Measurements from ENCODE around the gene CABP4. TPM values are rescaled to one million over a fixed set of nuclear protein-coding genes. Genes with fewer than 3 reads are reported as not detected.
A peak's percentile ranks its signal among the peaks of the same experiment; 100 is the strongest.

The CABP4 gene
- total RNA-seq, 1 experiment from 2014 or later, result not detected

GRCh38 chr11:67501854-67502253 lies 46.7 kb downstream of the CABP4 start:
- POLR2A ChIA-PET, result no interaction called here
- ATAC-seq (no peak), DNase-seq (ENCODE audit: low spot score) (no peak)
- no peaks in the 10 kb centered on the region for H3K36me3 Mint-ChIP-seq
- no peaks in the 10 kb centered on the region for H3K9me3 Mint-ChIP-seq
- peaks cover 17% of the 10 kb centered on the region for H3K4me1 Mint-ChIP-seq
- no peak overlapping the region for H3K27ac Mint-ChIP-seq
- TF ChIP-seq TCF7 (CRISPR knock-in tag; IDR thresholded peaks at IDR 0.05; ENCODE audit: low read depth) (no peak), NR1H2 (CRISPR knock-in tag; IDR thresholded peaks at IDR 0.05) (no peak), ELF4 (CRISPR knock-in tag; IDR thresholded peaks at IDR 0.05; ENCODE audit: low read depth) (no peak), NFE2L1 (CRISPR knock-in tag; IDR thresholded peaks at IDR 0.05) (no peak), TEAD4 (CRISPR knock-in tag; IDR thresholded peaks at IDR 0.05) (no peak), FOXP1 (CRISPR knock-in tag; IDR thresholded peaks at IDR 0.05; ENCODE audit: borderline replicate concordance) (no peak), ZBTB21 (CRISPR knock-in tag; IDR thresholded peaks at IDR 0.05; ENCODE audit: borderline replicate concordance) (no peak), NFYB (CRISPR knock-in tag; conservative IDR thresholded peaks at IDR 0.05; ENCODE audit: low read depth) (no peak), ZNF396 (CRISPR knock-in tag; IDR thresholded peaks at IDR 0.05; ENCODE audit: borderline replicate concordance) (no peak)
- CTCF ChIA-PET, result no interaction called here
- H3K4me3 Mint-ChIP-seq, result no peak overlapping the region
- peaks cover 12% of the 10 kb centered on the region for H3K27me3 Mint-ChIP-seq (ENCODE audit: low read depth)

DNA sequence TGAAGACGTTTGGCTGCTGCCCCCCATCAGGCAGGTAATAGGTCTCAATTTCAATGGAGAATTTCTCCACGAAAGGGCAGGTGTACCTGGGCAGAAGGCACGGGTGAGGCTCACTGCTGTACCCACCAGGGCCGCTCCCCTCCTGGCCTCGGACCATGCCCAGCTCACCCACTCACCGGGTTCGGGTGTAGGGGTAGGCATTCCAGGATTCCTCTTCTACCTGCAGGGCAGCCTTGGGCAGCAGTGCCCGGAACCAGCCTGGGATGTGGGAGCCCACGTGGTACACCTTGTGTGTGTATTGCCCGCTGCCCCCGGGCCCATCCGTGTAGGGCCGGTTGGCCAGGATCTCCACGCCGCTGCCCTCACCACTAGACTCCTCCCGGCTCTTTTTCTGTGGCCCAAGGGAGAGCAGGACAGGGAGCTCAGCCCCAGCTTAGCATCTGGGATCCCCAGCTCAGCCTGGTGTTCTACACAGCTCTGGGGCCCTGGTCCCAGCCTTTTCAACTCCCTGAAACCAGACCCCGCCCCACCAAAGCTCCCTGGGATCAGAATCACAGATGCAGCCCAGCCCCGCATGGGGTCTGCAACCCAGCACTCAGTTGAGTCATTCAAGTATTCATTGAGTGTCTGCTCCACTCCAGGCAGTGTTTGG lies 47.3 kb downstream of the CABP4 start:
- no peak for TF ChIP-seq HMGA2 (CRISPR knock-in tag; IDR thresholded peaks at IDR 0.05)
- Mint-ChIP-seq H3K9me3 (no peaks in the 10 kb centered on the region), H3K27me3 (ENCODE audit: low read depth) (peaks cover 12% of the 10 kb centered on the region), H3K36me3 (peaks cover 2% of the 10 kb centered on the region; the same call in 1 of the 2 replicates), H3K4me3 (peak overlapping the region; percentile 55), H3K4me1 (peaks cover 23% of the 10 kb centered on the region), H3K27ac (no peak overlapping the region)
- POLR2A ChIA-PET, result no interaction called here
- DNase-seq (ENCODE audit: low spot score) (no peak), ATAC-seq (no peak)
- CTCF ChIA-PET, result interaction anchor here (1.1 kb wide), 2 partner anchors 101 to 151 kb away, joined by 3 read pairs; partner anchors contain the start of gene PPP1CA

DNA sequence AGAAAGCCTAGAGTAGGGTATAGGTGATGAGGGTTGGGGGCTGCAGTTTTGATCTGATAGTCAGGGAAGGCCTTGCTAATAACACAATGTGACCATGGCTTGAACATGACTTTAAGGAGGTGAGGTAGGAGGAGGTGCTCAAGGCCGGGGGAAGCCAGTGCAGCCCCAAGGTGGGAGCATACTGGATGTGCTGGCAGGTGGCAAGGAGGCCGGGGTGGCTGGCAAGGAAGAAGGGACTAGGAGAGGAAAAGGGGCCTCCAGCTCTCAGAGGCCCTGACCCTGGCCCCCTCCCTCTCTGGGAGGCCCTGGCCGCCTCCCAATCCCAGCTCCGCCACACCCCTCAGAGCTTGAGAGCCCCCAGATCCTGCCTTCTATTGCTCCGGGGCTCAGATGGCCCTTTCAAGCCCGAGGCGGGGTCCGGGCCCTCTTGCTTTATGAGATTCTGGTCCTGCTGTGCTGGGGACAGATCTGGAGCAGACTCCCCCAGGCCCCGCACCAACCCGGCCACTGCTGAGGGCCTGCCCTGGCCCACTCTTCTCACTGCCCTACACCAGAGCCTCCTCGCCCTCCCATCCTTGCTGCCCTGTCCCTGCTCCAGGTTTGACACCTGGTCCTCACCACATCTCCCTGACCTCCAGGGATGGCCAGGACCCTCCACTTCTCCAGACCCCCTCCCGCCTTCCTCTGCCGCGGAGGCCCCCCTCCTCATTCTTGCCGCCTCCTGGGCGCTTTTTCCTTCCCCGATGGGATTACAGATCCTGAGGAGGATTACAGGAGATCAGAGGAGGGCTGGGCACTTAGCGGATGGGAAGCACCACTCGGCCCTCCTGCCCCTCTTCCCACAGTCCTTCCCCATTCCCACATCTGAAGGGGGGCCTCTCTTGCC lies 48.2 kb downstream of the CABP4 start:
- Mint-ChIP-seq H3K9me3 (no peaks in the 10 kb centered on the region), H3K27me3 (ENCODE audit: low read depth) (peaks cover 12% of the 10 kb centered on the region), H3K27ac (no peak overlapping the region), H3K4me3 (peak overlapping the region; percentile 55), H3K36me3 (peaks cover 2% of the 10 kb centered on the region; the same call in 1 of the 2 replicates), H3K4me1 (peaks cover 25% of the 10 kb centered on the region)
- POLR2A ChIA-PET, result no interaction called here
- TF ChIP-seq ZNF396 (CRISPR knock-in tag; IDR thresholded peaks at IDR 0.05; ENCODE audit: borderline replicate concordance), result no peak
- ATAC-seq (no peak), DNase-seq (ENCODE audit: low spot score) (no peak)
- CTCF ChIA-PET, result interaction anchor here (1.1 kb wide), 2 partner anchors 102 to 152 kb away, joined by 3 read pairs; partner anchors contain the start of gene PPP1CA

DNA sequence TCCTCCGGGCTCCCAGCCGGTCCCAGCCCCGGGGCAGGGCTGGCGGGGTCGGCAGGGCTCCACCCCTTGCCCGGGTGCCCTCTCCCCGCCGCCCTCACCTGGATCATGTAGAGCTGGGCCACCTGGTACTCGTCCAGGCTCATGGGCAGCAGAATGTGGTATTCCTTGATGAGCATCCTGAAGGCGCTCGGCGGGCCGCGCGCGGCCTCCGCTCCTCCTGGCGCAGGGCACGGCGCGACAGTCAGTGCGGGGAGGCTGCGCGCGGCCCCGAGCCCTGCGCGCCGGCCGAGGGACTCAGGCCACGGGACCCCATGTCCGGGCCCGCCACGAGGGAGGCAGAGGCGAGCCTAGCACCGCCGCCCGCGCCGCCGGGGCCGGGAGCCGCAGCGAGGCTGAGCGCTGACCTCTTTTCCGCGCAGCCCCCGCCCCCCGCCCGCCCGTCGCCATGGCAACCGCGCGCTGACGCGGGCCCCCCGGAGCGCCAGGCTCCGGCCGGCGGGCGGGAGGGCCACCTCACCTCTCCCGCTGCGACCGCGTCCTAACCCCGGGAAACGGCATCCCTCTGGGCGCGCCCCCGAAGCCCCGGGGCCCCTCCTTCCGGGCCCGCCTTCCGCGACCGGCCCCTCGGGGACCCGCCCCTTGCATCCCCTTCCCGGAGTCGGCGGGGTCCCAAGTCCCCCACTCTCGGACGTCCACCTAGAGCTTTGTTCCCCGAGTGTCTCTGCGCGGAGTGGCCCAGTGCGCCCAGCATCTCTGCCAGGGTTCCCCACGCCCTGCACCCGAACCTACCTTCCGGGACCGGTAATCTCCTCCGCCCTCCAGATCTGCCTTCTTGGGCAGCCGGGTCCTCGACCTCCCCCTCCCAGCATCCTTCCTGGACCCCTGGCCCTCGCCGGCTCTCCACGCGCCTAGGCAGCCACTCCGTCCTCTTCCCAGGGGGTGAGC lies 49.1 kb downstream of the CABP4 start:
- H3K27ac Mint-ChIP-seq, result no peak overlapping the region
- TF ChIP-seq, protein P1, sequence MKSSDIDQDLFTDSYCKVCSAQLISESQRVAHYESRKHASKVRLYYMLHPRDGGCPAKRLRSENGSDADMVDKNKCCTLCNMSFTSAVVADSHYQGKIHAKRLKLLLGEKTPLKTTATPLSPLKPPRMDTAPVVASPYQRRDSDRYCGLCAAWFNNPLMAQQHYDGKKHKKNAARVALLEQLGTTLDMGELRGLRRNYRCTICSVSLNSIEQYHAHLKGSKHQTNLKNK (CRISPR knock-in tag; IDR thresholded peaks at IDR 0.05), result no peak
- TF ChIP-seq ZNF396 (CRISPR knock-in tag; IDR thresholded peaks at IDR 0.05; ENCODE audit: borderline replicate concordance), result no peak
- TF ChIP-seq ESRRA (CRISPR knock-in tag; IDR thresholded peaks at IDR 0.05; ENCODE audit: borderline replicate concordance), result no peak
- TF ChIP-seq, protein P2, sequence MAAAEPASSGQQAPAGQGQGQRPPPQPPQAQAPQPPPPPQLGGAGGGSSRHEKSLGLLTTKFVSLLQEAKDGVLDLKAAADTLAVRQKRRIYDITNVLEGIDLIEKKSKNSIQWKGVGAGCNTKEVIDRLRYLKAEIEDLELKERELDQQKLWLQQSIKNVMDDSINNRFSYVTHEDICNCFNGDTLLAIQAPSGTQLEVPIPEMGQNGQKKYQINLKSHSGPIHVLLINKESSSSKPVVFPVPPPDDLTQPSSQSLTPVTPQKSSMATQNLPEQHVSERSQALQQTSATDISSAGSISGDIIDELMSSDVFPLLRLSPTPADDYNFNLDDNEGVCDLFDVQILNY (CRISPR knock-in tag; IDR thresholded peaks at IDR 0.05), result no peak
- TF ChIP-seq, protein P3, sequence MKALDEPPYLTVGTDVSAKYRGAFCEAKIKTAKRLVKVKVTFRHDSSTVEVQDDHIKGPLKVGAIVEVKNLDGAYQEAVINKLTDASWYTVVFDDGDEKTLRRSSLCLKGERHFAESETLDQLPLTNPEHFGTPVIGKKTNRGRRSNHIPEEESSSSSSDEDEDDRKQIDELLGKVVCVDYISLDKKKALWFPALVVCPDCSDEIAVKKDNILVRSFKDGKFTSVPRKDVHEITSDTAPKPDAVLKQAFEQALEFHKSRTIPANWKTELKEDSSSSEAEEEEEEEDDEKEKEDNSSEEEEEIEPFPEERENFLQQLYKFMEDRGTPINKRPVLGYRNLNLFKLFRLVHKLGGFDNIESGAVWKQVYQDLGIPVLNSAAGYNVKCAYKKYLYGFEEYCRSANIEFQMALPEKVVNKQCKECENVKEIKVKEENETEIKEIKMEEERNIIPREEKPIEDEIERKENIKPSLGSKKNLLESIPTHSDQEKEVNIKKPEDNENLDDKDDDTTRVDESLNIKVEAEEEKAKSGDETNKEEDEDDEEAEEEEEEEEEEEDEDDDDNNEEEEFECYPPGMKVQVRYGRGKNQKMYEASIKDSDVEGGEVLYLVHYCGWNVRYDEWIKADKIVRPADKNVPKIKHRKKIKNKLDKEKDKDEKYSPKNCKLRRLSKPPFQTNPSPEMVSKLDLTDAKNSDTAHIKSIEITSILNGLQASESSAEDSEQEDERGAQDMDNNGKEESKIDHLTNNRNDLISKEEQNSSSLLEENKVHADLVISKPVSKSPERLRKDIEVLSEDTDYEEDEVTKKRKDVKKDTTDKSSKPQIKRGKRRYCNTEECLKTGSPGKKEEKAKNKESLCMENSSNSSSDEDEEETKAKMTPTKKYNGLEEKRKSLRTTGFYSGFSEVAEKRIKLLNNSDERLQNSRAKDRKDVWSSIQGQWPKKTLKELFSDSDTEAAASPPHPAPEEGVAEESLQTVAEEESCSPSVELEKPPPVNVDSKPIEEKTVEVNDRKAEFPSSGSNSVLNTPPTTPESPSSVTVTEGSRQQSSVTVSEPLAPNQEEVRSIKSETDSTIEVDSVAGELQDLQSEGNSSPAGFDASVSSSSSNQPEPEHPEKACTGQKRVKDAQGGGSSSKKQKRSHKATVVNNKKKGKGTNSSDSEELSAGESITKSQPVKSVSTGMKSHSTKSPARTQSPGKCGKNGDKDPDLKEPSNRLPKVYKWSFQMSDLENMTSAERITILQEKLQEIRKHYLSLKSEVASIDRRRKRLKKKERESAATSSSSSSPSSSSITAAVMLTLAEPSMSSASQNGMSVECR (CRISPR knock-in tag; IDR thresholded peaks at IDR 0.05; ENCODE audit: borderline replicate concordance), result peak; percentile 36; the same call in 1 of the 2 replicates
- TF ChIP-seq STAT6 (CRISPR knock-in tag; conservative IDR thresholded peaks at IDR 0.05; ENCODE audit: low read depth), result no peak
- no peak for TF ChIP-seq RORB (CRISPR knock-in tag; IDR thresholded peaks at IDR 0.05)

More for the DNA sequence above, 49.1 kb downstream of the CABP4 start:
- DNase-seq (ENCODE audit: low spot score) (no peak), ATAC-seq (no peak)
- ChIA-PET POLR2A (no interaction called here), CTCF (interaction anchor here (1.1 kb wide), 1 partner anchor 79 kb away, joined by 3 read pairs; the partner anchor contains the start of gene GSTP1)
- Mint-ChIP-seq H3K4me1 (peaks cover 29% of the 10 kb centered on the region), H3K27me3 (ENCODE audit: low read depth) (peaks cover 12% of the 10 kb centered on the region), H3K9me3 (no peaks in the 10 kb centered on the region), H3K4me3 (peak overlapping the region; percentile 76), H3K36me3 (peaks cover 2% of the 10 kb centered on the region; the same call in 1 of the 2 replicates)
